Tracheal epithelial cell (primary cell): ENCODE measurements around the gene SLC22A23. TPM values are rescaled to one million over a fixed set of nuclear protein-coding genes. Genes with fewer than 3 reads are reported as not detected.

ENCODE experiments used
- total RNA-seq: library from RNA; depleted of rRNA; stranded (reverse); fragments of >200 nt; gene quantifications from 2 replicates; pipeline ENCODE4 v1.2.1, GENCODE V29; 2014

Gene SLC22A23, protein sequence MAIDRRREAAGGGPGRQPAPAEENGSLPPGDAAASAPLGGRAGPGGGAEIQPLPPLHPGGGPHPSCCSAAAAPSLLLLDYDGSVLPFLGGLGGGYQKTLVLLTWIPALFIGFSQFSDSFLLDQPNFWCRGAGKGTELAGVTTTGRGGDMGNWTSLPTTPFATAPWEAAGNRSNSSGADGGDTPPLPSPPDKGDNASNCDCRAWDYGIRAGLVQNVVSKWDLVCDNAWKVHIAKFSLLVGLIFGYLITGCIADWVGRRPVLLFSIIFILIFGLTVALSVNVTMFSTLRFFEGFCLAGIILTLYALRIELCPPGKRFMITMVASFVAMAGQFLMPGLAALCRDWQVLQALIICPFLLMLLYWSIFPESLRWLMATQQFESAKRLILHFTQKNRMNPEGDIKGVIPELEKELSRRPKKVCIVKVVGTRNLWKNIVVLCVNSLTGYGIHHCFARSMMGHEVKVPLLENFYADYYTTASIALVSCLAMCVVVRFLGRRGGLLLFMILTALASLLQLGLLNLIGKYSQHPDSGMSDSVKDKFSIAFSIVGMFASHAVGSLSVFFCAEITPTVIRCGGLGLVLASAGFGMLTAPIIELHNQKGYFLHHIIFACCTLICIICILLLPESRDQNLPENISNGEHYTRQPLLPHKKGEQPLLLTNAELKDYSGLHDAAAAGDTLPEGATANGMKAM
- total RNA-seq: 25.1 and 28.8 TPM in 2 replicates

DNA sequence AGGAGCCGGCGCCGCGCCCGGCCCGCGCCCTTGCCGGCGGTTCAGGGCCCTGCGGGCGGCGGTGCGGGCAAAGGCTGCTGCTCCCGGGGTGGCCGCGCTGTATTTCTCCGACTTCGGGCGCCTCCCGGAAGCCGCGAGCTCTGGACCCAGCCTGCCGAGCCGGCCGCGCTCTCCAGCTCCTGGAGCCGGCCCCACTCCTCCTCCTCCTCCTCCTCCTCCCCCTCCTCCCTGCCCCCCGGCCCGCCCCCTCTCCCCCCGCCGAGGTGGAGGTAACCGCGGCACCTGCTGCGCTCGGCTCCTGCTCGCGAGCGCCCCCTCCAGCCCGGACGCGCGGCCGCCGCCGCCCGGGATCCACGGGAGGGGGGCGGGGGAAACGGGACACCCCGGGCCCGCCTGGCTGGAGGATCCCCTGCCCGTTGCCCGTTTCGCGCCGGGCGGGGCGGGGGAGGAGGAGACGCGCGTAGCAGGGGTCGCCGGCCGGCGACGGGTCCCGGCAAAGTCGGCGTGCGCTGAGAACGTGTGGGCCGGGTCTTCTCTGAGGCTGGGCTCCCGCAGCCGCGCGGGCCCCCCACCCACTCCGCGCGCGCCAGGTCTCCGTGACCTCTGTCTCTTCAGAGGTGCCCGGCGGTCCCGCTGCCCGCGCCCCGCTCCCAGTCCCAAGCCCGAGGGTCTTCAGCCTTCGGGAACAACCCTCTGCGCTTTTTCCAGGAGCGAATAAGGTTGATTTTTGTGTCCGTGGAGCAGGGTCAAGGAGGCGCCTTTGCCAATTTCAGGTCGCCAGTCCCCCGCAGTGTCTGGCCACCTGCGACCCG is at the start of gene SLC22A23:
TSS of gene SLC22A23 (minus strand) at position 153 of the 812 bp plus-strand sequence. CDS start 491 bp downstream, outside the sequence.

DNA sequence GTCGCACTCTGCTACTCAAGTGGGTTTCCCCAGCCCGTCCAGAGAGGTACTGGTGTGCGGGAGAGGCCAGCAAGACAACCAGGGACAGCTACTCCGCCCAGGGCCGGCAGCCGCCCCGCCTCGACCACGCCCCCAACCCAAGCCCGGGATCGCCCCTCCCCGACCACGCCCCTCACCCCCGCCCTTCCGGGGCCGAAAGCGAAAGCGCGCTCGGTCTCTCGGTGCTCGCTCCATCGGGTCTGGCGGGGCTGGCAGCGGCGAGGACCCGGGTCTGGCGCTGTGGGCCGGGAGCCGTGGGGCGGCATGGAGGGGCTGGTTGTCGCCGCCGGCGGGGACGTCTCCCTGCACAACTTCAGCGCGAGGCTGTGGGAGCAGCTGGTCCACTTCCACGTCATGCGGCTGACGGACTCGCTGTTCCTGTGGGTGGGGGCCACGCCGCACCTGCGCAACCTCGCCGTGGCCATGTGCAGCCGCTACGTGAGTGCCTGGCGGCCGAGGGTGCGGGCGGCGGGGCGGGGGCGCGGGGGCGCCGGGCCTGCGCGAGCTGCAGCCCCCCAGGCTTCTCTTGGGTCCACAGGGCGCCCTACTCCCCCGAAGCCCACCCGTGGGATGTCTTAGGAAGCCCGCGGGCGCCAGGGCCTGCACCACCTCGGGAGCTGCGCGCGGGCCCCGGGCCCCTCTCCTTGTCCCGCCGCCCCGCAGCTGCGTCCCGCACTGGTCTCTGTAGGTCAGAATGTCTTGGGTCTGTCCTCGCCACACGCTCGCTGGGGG is 197.9 kb downstream of the SLC22A23 start, which contains the start of gene PSMG4:
TSS of gene PSMG4 (plus strand) at position 228 of the 771 bp plus-strand sequence. CDS start at position 304, 76 bp downstream.

DNA sequence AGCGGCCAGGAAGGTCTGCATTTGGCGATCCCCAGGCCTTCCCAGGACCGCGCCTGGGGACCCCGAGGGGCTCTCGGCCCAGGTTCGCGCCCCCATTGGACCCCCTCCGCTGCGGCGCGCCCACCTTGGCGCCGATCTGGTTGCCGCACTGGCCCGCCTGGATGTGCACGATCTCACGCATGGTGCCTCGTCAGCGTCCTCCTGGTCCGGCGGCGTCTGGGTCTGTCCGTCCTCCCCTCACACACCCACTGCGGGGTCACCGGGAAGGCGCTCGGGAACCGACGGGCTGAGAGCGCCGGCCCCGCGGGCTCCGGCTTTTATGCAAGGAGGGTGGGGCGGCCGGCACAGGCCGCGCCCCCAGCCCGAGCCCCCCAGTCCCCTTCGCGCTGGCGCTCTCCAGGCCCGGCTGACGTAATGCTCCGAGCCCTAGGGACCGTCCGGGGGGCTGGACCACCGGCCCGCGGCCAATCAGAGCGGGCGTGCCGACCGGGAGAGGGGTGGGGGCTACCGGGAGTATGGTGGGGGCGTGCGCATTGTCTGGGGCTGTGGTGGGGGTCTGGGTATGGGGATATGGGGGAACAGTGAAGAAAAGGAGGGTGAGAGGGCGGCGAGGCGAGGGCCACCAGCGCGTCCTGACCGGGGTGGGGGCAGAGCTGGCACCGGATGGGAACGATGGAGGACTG is 229.3 kb downstream of the SLC22A23 start, which contains the start of gene TUBB2B:
TSS of gene TUBB2B (minus strand) at position 291 of the 683 bp plus-strand sequence. CDS start at position 181, 110 bp downstream.

Other genes starting within 250 kb of the SLC22A23 start
- 10.8 TPM in 1 of 2 replicates, not detected in the other for gene TUBB2B, start 229.4 kb downstream of the SLC22A23 start, total RNA-seq
- gene PSMG4, start 198.1 kb downstream of the SLC22A23 start, total RNA-seq: 25.6 and 33.3 TPM in 2 replicates